Measurements from ENCODE around the gene ACTR3C.

Gene ACTR3C

DNA sequence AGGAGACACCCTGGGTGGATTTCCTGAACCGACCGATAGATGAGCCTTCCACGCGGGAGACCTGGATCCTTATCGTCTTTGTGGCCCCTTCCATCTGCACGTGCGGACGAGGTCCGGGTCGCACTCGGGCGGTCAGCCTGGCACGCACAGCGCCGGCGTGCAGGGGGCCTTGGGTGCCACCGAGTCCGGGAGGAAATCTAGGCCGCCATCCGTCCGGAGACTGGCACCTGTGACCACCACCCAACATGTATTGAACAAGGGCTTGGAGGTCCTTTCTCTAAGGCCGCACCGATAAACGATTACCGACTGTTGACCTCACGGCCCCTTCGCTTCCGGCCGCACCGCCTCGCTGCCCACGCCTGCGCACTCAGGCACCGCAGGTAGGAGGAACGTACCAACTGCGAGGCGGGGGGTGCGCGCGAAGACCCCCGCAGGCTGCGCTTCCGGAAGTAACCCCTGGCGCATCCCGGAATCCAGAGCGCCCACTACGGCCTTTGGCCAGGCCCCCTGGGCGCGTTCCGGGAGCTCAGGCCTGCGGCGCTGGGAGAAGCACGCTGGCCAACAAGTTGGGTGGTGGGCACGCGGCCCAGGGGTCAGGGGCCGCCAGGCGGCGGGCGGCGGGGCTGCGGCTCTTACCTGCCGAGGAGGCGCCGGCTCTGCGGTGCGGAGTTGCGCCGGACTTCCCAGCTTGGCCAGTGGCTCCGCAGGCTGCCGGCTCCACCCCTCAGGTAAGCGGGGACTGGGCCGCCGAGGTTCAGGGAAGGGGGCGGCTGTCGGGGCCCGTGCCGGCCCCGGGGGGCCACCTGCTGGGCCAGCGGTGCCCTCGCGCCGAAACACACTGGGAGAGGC, at the start of gene ACTR3C, which contains the start of gene LRRC61:
TSS of gene ACTR3C (minus strand) at position 713 of the 849 bp plus-strand sequence. CDS start 28,249 bp downstream, outside the sequence.
TSS of gene LRRC61 (plus strand) at position 523 of the 849 bp plus-strand sequence. CDS start 13,507 bp downstream, outside the sequence.
- DNase-seq (peak; percentile 79), ATAC-seq (peak; percentile 51)

- ATAC-seq (no peak), DNase-seq (no peak)
Measured at GRCh38 chr7:150372271-150373048, 49.1 kb upstream of the ACTR3C start.

DNA sequence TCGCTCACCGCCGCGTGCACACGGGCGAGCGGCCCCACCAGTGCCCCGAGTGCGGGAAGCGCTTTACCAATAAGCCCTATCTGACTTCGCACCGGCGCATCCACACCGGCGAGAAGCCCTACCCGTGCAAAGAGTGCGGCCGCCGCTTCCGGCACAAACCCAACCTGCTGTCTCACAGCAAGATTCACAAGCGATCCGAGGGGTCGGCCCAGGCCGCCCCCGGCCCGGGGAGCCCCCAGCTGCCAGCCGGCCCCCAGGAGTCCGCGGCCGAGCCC, 48.6 kb upstream of the ACTR3C start:
- DNase-seq: no peak

GRCh38 chr7:150371131-150371995, 48.0 kb upstream of the ACTR3C start:
- ATAC-seq (no peak), DNase-seq (no peak)

More for the DNA sequence above, 48.6 kb upstream of the ACTR3C start:
- no peak for ATAC-seq

DNA sequence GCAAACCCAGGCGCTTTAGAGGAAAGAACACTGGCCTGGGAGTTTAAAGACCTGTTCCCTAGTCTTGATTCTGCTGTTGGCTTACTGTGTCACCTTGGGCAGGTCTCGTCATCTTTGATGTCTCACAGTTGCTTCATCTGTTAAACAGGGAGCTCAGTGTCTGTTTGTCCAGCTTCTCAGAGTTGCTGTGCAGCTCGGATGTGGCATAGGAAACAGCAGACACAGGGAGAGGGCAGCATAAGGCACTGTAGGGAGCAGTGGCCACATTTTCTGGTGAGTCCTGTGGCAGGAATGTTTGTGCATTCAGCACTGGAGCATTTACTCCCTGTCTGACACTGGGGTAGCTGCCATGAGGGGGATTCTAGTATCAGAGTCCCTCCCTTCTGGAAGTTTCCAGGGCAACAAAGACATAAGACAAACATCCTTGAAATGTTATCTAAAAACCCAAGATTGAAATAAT, 47.3 kb upstream of the ACTR3C start:
- DNase-seq: no peak
- no peak for ATAC-seq

DNA sequence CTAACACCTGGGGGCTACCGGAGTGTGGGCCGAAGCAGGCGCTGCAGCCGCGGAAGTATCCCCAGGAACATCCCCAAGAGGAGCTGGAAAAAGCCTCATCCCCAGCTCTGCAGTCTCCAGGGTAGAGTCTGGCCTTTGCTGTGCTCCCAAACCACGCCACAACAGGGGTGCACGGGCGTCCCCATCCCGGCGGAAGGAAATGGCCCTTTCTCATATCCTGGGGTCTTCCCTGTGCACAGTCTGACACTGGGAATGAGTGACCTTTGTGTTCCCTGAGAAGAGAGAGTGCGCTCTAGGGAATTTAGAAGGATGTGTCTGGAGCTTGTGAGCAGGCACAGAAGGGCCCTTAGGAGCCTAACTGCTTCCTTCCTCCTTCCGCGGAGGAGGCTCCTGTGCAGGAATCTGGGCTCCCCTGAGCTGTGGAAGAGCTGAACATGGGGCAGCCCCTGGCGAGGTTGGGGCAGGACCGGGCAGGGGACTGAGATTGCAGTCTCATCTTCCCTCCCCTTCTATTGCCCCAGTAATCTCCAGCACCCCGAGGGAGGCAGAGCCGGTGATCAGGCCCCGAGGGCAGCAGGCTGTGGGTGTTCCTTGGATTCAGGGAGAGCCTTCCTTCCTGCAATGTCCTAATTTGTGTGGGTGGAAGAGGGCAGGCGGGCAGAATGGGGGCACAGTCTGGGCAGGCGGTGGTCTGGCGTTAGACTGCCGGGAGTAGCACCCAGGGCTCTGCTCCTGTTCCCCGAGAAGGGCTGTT, 46.6 kb upstream of the ACTR3C start:
- DNase-seq: no peak
- ATAC-seq: no peak

DNA sequence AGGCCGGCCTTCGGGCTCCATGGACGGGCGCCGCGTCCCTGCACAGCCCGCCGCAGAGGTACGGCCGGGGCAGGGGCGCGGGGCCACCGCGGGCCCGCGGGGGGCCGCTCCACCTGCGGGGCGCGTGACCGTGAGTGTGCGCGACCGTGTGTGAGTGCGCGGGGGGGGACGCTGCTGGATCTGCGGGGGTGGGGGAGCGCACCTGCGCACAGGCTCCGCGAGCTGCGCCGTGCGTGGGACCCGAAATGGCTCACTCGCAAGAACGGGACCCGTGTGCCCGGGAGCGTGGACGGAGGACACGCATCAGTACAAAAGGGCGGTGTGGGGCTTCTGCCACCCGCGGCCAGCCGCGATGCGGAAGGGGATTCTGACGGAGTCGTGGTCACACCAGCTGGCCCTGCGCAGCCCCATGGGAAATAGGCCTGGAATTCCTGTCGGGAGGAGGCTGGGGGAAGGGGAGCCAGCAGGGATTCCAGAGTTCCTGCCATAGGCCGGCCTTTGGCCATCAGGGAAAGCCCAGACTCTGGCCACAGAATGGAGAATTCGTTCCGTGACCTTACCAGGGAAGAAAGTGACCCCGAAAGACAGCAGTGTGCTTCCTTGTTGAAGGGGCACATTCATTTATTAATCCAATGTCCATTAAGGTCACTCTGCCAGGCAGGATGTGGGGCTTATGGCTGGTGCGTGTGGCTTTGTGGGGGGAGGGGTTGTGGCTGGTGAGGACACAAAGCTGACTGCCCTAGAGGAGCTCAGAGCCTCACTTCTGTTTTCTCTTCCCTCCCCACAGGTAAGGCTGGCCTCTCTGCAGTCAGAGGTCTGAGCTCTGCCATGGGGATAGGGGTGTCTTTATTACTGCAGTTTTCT, 45.8 kb upstream of the ACTR3C start:
- ATAC-seq: no peak
- peak; percentile 58 for DNase-seq

DNA sequence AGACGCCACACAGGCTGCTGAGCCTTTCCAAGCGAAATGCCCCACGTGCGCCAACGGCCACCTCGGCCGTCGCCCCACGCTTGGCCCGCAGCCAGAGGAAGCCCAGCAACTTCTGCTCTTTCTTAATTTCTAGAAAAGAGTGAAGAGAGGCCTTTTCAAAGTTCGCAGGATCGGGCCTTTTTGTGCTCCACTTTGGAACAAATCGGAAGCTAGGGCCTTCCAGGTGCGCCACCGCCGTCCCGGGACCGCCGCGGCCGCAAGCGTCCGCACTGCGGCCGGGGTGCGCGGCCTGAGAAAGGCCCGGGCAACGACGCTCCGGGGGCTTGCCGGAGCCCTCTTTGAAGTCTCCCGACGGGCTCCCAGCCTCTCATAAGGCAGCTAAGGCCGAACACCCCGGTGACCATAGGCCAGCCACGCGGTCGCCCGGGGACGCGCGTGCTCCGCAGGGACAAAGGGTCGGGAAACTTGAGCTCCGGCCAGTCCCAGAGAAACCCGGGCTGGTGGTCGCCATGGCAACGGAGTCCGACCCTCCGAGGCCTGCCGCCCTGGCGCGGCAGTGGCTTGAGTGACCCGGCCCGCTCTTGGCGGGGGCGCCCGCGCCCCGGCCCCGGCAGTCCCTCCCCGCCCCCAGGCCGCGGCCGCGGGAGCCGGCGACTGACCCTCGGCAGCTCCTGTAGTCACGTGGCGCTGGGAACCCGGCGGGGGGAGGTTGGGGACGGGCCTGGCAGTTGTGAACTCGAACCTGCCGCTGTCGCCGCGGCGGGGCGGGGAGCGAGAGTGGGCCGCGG, 44.9 kb upstream of the ACTR3C start, which contains the start of gene REPIN1:
TSS of gene REPIN1 (plus strand) at position 727 of the 788 bp plus-strand sequence. CDS start 890 bp downstream, outside the sequence.
- peak; percentile 47 for ATAC-seq
- DNase-seq: peak; percentile 85

- DNase-seq: no peak
- ATAC-seq: peak; percentile 37
Measured at GRCh38 chr7:150367677-150368095, 44.3 kb upstream of the ACTR3C start.

GRCh38 chr7:150365673-150366398, 42.5 kb upstream of the ACTR3C start:
- ATAC-seq: no peak

DNA sequence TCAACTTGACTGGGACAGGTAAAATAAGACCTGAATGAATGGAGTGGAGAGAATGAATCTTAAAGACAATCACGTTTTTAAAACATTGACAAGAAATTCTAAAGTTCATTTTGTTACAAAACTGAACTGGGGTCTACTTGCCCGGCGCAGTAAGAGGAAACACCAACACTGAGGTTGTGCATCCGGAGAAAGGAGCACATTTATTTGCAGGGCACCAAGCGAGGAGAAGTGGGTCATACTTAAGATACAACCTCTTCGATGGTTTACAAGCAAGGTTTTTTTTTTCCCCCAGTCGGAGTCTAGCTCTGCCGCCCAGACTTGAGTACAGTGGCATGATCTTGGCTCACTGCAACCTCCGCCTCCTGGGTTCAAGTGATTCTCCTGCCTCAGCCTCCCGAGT, 41.8 kb upstream of the ACTR3C start:
- ATAC-seq (no peak), DNase-seq (no peak)

More at GRCh38 chr7:150365673-150366398, 42.5 kb upstream of the ACTR3C start:
- DNase-seq: no peak

DNA sequence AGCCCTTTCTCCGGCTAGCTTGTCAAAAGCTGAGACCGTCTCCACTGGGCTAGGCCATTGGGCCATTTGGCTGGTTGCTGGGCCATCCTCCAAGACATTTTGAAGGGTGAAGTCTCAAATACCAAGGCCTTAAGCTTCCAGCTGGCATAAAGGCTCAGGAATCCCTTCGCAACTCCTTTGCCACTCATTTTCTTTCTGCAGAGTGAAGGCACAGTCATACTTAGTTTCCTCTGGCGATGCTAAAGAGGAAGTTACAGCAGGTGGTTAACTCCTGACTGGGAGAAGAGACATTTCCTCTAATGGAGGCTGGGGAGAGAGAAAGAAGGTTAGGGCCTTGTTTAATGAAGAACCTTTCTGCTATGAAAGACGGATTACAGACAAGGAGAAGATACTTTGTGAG, 40.5 kb upstream of the ACTR3C start:
- no peak for DNase-seq
- ATAC-seq: no peak

- no peak for ATAC-seq
- no peak for DNase-seq
Measured at GRCh38 chr7:150363370-150363769, 40.0 kb upstream of the ACTR3C start.

GRCh38 chr7:150361807-150362621, 38.7 kb upstream of the ACTR3C start:
- ATAC-seq: no peak

GRCh38 chr7:150361402-150361801, 38.1 kb upstream of the ACTR3C start:
- ATAC-seq (no peak), DNase-seq (no peak)

More at GRCh38 chr7:150361807-150362621, 38.7 kb upstream of the ACTR3C start:
- DNase-seq: no peak

DNA sequence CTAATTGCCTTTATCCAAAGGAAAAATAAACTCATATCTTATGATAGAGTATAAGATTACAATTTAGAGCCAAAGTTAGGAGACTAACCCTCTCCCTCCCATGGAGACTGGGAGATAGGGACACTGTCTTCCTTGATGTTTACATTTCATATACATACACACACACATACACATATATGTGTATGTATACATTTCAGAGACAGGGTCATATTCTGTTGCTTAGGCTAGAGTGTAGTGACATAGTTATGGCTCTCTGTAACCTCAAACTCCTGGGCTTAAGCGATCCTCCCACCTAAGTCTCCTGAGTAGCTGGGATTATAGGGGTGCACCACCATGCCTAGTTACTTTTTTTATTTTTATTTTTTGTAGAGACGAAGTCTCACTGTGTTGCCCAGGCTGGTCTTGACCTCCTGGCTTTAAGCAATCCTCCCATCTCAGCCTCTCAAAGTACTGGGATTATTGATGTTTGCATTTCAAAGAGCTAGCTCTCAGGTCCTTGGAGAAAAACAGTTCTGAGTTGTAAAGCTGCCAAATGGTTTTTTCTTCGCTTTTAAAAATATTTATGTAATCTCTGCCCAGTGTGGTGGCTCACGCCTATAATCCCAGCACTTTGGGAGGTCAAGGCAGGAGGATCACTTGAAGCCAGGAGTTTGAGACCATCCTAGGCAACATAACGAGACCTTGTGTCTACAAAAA, 37.2 kb upstream of the ACTR3C start:
- ATAC-seq (no peak), DNase-seq (no peak)
